HepG2 (cell line): ENCODE data around the gene DOCK11. TPM values are rescaled to one million over a fixed set of nuclear protein-coding genes. Genes with fewer than 3 reads are reported as not detected.
"Not testable (repeated sequence)": the region's sequence is repeated elsewhere in the genome, so short reads cannot be mapped to it uniquely, and the experiment has no call there.

Experiments used
- ATAC-seq: fragments of 200-7000 bp; cut with Tn5 transposase; 3 replicates; pipeline ENCODE4 v1.9.1; 2020; ENCODE audit warnings: mild to moderate bottlenecking, moderate library complexity
- BruUV-seq: library from RNA; stranded (reverse); fragments of 400-500 nt; replicated peaks from 2 replicates; lab custom pipeline; 2021; lab: Mats Ljungman, UMichigan
- CTCF ChIA-PET: fragments of 300-600 bp; formaldehyde crosslinking; extraction: SDS; loops from one replicate; lab custom pipeline; 2021; ENCODE audit warnings: low total read pairs, inconsistent platforms, low intra/inter-chr PET ratio; lab: Yijun Ruan, JAX
- POLR2A ChIA-PET: fragments of 350-600 bp; sonication (Branson Sonifier 250); formaldehyde crosslinking; loops from one replicate; lab custom pipeline; 2020; ENCODE audit warnings: antibody characterized with exemption, inconsistent platforms; lab: Yijun Ruan, JAX
- DNase-seq: peaks from one replicate; pipeline ENCODE4 v3.0.0-alpha.2; 2015; ENCODE audit warnings: low spot score
- FAIRE-seq: peaks from 3 replicates; lab custom pipeline; 2011; peaks lifted over from hg19 to GRCh38; lab: Jason Lieb, UNC
- H2AFZ ChIP-seq: one replicate; pipeline ENCODE4 v1.6.1; 2011; ENCODE audit warnings: low read length, inconsistent platforms
- H3K27ac ChIP-seq: fragments of 300-600 bp; 3 replicates; pipeline ENCODE4 v1.8.0; 2011; ENCODE audit warnings: mixed run types, mild to moderate bottlenecking, mixed read lengths, low read length, inconsistent platforms; ENCODE audit not compliant: insufficient read depth; ENCODE audit errors: extremely low read length
- H3K27me3 ChIP-seq, 2 experiments: fragments of 200-600 bp in 1 of 2; 2 replicates in 1 of 2; 3 replicates in 1 of 2; pipeline versions ENCODE4 v1.6.0 to v1.8.0; 2011; ENCODE audit warnings: low read length in 2 of 2, mild to moderate bottlenecking in 2 of 2, moderate library complexity in 2 of 2, inconsistent platforms in 1 of 2; ENCODE audit not compliant: insufficient read depth in 2 of 2, control insufficient read depth in 1 of 2
- H3K36me3 ChIP-seq, 2 experiments: fragments of 200-600 bp in 1 of 2; replicated peaks in 1 of 2; 2 replicates in 1 of 2; 3 replicates in 1 of 2; pipeline versions ENCODE4 v1.5.1 to v1.8.0; 2011; ENCODE audit warnings: low read length in 2 of 2, inconsistent platforms in 1 of 2; ENCODE audit not compliant: insufficient read depth in 2 of 2, control insufficient read depth in 1 of 2
- H3K4me1 ChIP-seq: 2 replicates; pipeline ENCODE4 v1.5.1; 2012; ENCODE audit warnings: low read length, inconsistent platforms; ENCODE audit not compliant: insufficient read depth
- H3K4me2 ChIP-seq: 2 replicates; pipeline ENCODE4 v1.6.0; 2011; ENCODE audit warnings: low read depth, low read length, inconsistent platforms
- H3K4me3 ChIP-seq, 3 experiments: fragments of 200-600 bp in 1 of 3; sonication (generic), shearing (Covaris generic) in 1 of 3; replicated peaks in 1 of 3; 2 replicates each; pipeline ENCODE4 v1.5.1; 2011 to 2016; ENCODE audit warnings: low read length in 3 of 3, inconsistent platforms in 2 of 3, low read depth in 2 of 3, mild to moderate bottlenecking in 2 of 3, control low read depth in 1 of 3, mixed read lengths in 1 of 3; ENCODE audit not compliant: insufficient read depth in 1 of 3
- H3K79me2 ChIP-seq: one replicate; pipeline ENCODE4 v1.6.1; 2011; ENCODE audit warnings: low read length, inconsistent platforms; ENCODE audit not compliant: insufficient read depth
- H3K9ac ChIP-seq: 2 replicates; pipeline ENCODE4 v1.6.0; 2011; ENCODE audit warnings: mild to moderate bottlenecking, low read depth, low read length, inconsistent platforms; ENCODE audit not compliant: insufficient read depth
- H3K9me3 ChIP-seq: 2 replicates; pipeline ENCODE4 v1.5.1; 2012; ENCODE audit warnings: mild to moderate bottlenecking, low read length
- H4K20me1 ChIP-seq: 2 replicates; pipeline ENCODE4 v1.6.0; 2011; ENCODE audit warnings: inconsistent platforms, mild to moderate bottlenecking, low read length, moderate library complexity; ENCODE audit not compliant: insufficient read depth
- HMGXB4 ChIP-seq, 2 experiments: sonication (generic) in 1 of 2; formaldehyde crosslinking in 1 of 2; IDR thresholded peaks; 2 replicates each; pipeline versions ENCODE4 v1.4.0 to v1.6.1; 2018 to 2020; ENCODE audit warnings: missing genetic modification reagents in 2 of 2, borderline replicate concordance in 1 of 2, low read depth in 1 of 2, mild to moderate bottlenecking in 1 of 2, missing biosample characterization in 1 of 2
- NR2F6 ChIP-seq, 2 experiments: IDR thresholded peaks; 2 replicates each; pipeline ENCODE4 v1.6.1; 2016; ENCODE audit warnings: antibody characterized with exemption in 1 of 2, mild to moderate bottlenecking in 1 of 2
- PAF1 ChIP-seq: IDR thresholded peaks from 2 replicates; pipeline ENCODE4 v1.6.1; 2016; ENCODE audit warnings: missing genetic modification reagents, missing compliant biosample characterization
- PLRG1 ChIP-seq: fragments of 450-650 bp; conservative IDR thresholded peaks from 2 replicates; pipeline ENCODE4 v1.6.1; 2016
- SMAD9 ChIP-seq: sonication (generic); formaldehyde crosslinking; IDR thresholded peaks from 2 replicates; pipeline ENCODE4 v1.5.1; 2020; ENCODE audit warnings: mild to moderate bottlenecking, missing genetic modification reagents
- TCF12 ChIP-seq, 2 experiments: fragments of 450-650 bp in 1 of 2; sonication (generic) in 1 of 2; formaldehyde crosslinking in 1 of 2; IDR thresholded peaks; 2 replicates each; pipeline versions ENCODE4 v1.6.1 to v1.8.0; 2017 to 2022; ENCODE audit warnings: antibody characterized with exemption in 1 of 2, mild to moderate bottlenecking in 1 of 2, missing genetic modification reagents in 1 of 2, moderate library complexity in 1 of 2
- ZBTB37 ChIP-seq: sonication (generic); formaldehyde crosslinking; IDR thresholded peaks from 2 replicates; pipeline ENCODE4 v1.4.0; 2020; ENCODE audit warnings: mild to moderate bottlenecking, missing genetic modification reagents
- ZIK1 ChIP-seq: sonication (generic); formaldehyde crosslinking; IDR thresholded peaks from 2 replicates; pipeline ENCODE4 v1.5.0; 2020; ENCODE audit warnings: mild to moderate bottlenecking, low read depth, missing genetic modification reagents, borderline replicate concordance
- ZNF20 ChIP-seq: sonication (generic); formaldehyde crosslinking; IDR thresholded peaks from 2 replicates; pipeline ENCODE4 v1.4.0; 2020; ENCODE audit warnings: mild to moderate bottlenecking, moderate library complexity, missing genetic modification reagents
- ZNF205 ChIP-seq: IDR thresholded peaks from 2 replicates; pipeline ENCODE4 v1.6.1; 2018; ENCODE audit warnings: missing biosample characterization, missing genetic modification reagents
- ZNF414 ChIP-seq: sonication (generic); formaldehyde crosslinking; IDR thresholded peaks from 2 replicates; pipeline ENCODE4 v1.5.0; 2020; ENCODE audit warnings: missing genetic modification reagents
- ZSCAN25 ChIP-seq: sonication (generic); formaldehyde crosslinking; IDR thresholded peaks from 2 replicates; pipeline ENCODE4 v1.8.0; 2022; ENCODE audit warnings: mild to moderate bottlenecking, missing genetic modification reagents
- WGBS: methylation state at CpG from one replicate; pipeline ENCODE4 v1.1.6; 2017; ENCODE audit warnings: low lambda C conversion rate; 5-methylcytosine and 5-hydroxymethylcytosine counted together
- in situ Hi-C: cut with HindIII; loops from 2 replicates; pipeline ENCODE4 v1.10.0; 2017; ENCODE audit warnings: low pct_unique_long_range_greater_than_20kb; ENCODE audit not compliant: extremely low pct_ligation_motif_present
- intact Hi-C: fragments of 100-400 bp; cut with micrococcal nuclease; formaldehyde crosslinking; loops from one replicate; pipeline ENCODE4 v1.10.0; 2022; ENCODE audit not compliant: unreplicated experiment
- polyA plus RNA-seq, 8 experiments: library from polyadenylated mRNA; depleted of rRNA in 3 of 8; stranded (reverse) in 7 of 8; unstranded in 1 of 8; fragments of >200 nt; fragmentation: Illumina TruSeq in 4 of 8; extraction: Trizol in 4 of 8; gene quantifications; 2 replicates each; pipeline versions ENCODE4 v1.2.1 to v1.2.3, GENCODE V29; 2011 to 2016; ENCODE audit warnings: low read depth in 4 of 8, missing spikeins in 1 of 8, mixed read lengths in 1 of 8; ENCODE audit not compliant: insufficient read depth in 1 of 8
- total RNA-seq, 5 experiments: library from RNA; depleted of rRNA; stranded (reverse); fragments of >200 nt; fragmentation: Illumina TruSeq; extraction: Trizol; gene quantifications; 2 replicates each; pipeline ENCODE4 v1.2.3, GENCODE V29; 2016; ENCODE audit warnings: low read depth in 1 of 5
- TF ChIP-seq, protein P1 (sequence below): sonication (generic); IDR thresholded peaks from 2 replicates; pipeline ENCODE4 v1.6.1; 2016; ENCODE audit warnings: low read depth, borderline replicate concordance

Gene DOCK11
- total and polyA plus RNA-seq, 2 of the 13 experiments (the other 11 are each of a cell fraction or from before 2014, with no cell fraction given), result 0.02 to 0.12 TPM

DNA sequence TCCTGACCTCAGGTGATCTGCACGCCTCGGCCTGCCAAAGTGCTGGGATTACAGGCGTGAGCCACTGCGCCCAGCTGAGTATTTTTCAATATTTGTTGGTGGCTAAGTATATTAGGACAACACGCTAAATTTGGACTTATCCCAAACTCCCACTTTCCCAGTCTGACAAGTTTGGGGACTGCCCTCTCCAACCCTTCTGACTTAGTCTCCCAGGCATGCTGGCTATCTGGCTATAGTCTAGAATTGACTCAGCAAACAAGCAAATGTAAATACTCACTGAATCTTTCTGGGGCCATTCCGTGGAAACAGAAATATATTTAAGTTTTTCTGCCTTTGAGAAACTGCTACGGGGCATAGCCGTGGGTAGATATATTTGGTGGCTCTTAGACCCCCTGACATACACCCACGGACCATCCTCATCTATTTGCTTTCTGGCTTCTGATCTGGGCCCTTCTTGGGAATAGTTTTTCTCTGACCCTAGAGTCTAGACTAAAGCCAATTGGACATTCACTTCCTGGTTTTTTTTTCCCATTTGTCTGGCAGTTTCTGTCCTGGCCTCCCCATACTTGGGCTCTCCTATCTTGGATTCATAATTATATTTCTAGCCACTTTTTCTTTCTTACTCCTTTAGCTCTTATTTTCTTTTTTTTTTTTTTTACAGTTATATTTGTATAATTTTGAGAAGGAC lies 11.3 kb upstream of the DOCK11 start:
- no peaks in the 10 kb centered on the region for H3K36me3 ChIP-seq
- ChIA-PET POLR2A (no interaction called here), CTCF (no interaction called here)
- intact Hi-C loops (no loop called here), in situ Hi-C loops (no loop called here)
- no peak overlapping the region for H3K9ac ChIP-seq
- no peak overlapping the region for H3K4me2 ChIP-seq
- no peak for FAIRE-seq
- BruUV-seq, result no TSS peak
- no peaks in the 10 kb centered on the region for H3K79me2 ChIP-seq
- no peaks in the 10 kb centered on the region for H3K9me3 ChIP-seq
- no peaks in the 10 kb centered on the region for H3K27me3 ChIP-seq
- no peaks in the 10 kb centered on the region for H3K4me1 ChIP-seq
- ATAC-seq, result no peak; the same call in 2 of the 3 replicates
- no peaks in the 10 kb centered on the region for H4K20me1 ChIP-seq
- 7% methylated on average over 6 of the region's 9 CpGs for WGBS
- H2AFZ ChIP-seq, result no peak overlapping the region
- H3K27ac ChIP-seq, result no peak overlapping the region
- no peak overlapping the region for H3K4me3 ChIP-seq
- TF ChIP-seq ZBTB37 (CRISPR knock-in tag) (no peak), ZNF205 (CRISPR knock-in tag) (no peak), ZIK1 (no peak), TCF12 (IDR thresholded peaks at IDR 0.05) (no peak), TCF12 (CRISPR knock-in tag; IDR thresholded peaks at IDR 0.05) (no peak), NR2F6 (IDR thresholded peaks at IDR 0.05) (no peak), NR2F6 (CRISPR knock-in tag; IDR thresholded peaks at IDR 0.05) (no peak), PAF1 (CRISPR knock-in tag) (no peak), ZNF20 (CRISPR knock-in tag) (no peak), PLRG1 (no peak), HMGXB4 (CRISPR knock-in tag; IDR thresholded peaks at IDR 0.05; ENCODE audit: borderline replicate concordance in 1 of 2, low read depth in 1 of 2) (no peak), SMAD9 (CRISPR knock-in tag) (no peak), ZSCAN25 (no peak), ZNF414 (CRISPR knock-in tag) (no peak)
- TF ChIP-seq, protein P1, sequence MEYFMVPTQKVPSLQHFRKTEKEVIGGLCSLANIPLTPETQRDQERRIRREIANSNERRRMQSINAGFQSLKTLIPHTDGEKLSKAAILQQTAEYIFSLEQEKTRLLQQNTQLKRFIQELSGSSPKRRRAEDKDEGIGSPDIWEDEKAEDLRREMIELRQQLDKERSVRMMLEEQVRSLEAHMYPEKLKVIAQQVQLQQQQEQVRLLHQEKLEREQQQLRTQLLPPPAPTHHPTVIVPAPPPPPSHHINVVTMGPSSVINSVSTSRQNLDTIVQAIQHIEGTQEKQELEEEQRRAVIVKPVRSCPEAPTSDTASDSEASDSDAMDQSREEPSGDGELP, result no peak
- DNase-seq, result no peak

GRCh38 chrX:118486693-118487092 lies 8.9 kb upstream of the DOCK11 start:
- intact Hi-C loops, H3K27ac ChIP-seq, CTCF ChIA-PET, H3K79me2 ChIP-seq, H3K36me3 ChIP-seq, POLR2A ChIA-PET, H3K4me3 ChIP-seq, H3K4me2 ChIP-seq, H4K20me1 ChIP-seq, H3K9me3 ChIP-seq, H3K4me1 ChIP-seq, ATAC-seq, FAIRE-seq, DNase-seq, BruUV-seq, H3K9ac ChIP-seq, H2AFZ ChIP-seq, in situ Hi-C loops, H3K27me3 ChIP-seq: not testable (repeated sequence)
- 75% methylated on average over 1 of the region's 1 CpG for WGBS
